ENCODE results near the gene ACP3.

The ACP3 gene

GRCh38 chr3:132378048-132378762, 61.0 kb downstream of the ACP3 start:
- no peak overlapping the region for H3K4me3 ChIP-seq (ENCODE audit: low read depth, low read length)
- peak; percentile 64 for DNase-seq (ENCODE audit: low read depth)
- TF ChIP-seq CTCF (IDR thresholded peaks at IDR 0.05; ENCODE audit: insufficient read depth, low read depth, low read length, missing control alignments) = no peak

- H3K4me3 ChIP-seq (ENCODE audit: low read depth, low read length) = no peak overlapping the region
- TF ChIP-seq CTCF (IDR thresholded peaks at IDR 0.05; ENCODE audit: insufficient read depth, low read depth, low read length, missing control alignments) = no peak
- no peak for DNase-seq (ENCODE audit: low read depth)
Measured at GRCh38 chr3:132378846-132379245, 61.6 kb downstream of the ACP3 start.

- no peak for TF ChIP-seq CTCF (IDR thresholded peaks at IDR 0.05; ENCODE audit: insufficient read depth, low read depth, low read length, missing control alignments)
- DNase-seq (ENCODE audit: low read depth) = peak; percentile 25
- H3K4me3 ChIP-seq (ENCODE audit: low read depth, low read length) = no peak overlapping the region
Measured at GRCh38 chr3:132380920-132381319, 63.7 kb downstream of the ACP3 start.

DNA sequence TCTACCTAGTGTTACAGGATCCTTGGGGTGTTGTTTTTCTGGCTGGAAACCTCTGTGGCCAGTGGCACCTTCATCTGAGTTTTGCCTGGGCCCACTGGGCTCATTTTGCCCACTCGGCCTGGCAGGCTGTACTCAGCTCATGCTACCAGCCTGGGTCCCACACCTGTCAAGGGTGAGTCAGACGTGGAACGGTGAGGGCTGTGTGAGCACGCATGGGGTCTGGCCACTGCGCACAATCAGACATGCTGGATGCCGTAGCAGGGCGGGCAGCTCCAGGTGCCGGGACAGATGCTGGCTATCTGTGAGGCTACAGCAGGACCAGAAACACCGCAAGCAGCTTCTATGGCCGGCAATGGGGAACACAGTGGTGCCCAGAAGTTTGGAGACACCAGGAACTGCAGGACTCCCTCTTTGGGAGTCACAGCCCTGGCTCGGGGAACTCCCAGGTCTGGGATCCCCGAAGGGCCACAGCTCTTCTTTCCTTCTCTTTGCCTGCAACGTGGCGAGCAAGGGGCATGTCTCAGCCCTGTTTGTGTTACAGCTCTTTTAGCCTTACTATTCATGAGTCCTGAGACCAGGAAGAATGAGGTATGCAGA, 64.2 kb downstream of the ACP3 start:
- H3K4me3 ChIP-seq (ENCODE audit: low read depth, low read length) = no peak overlapping the region
- no peak for TF ChIP-seq CTCF (IDR thresholded peaks at IDR 0.05; ENCODE audit: insufficient read depth, low read depth, low read length, missing control alignments)
- DNase-seq (ENCODE audit: low read depth) = peak; percentile 61

- no peak for TF ChIP-seq CTCF (IDR thresholded peaks at IDR 0.05; ENCODE audit: insufficient read depth, low read depth, low read length, missing control alignments)
- no peak for DNase-seq (ENCODE audit: low read depth)
- H3K4me3 ChIP-seq (ENCODE audit: low read depth, low read length) = no peak overlapping the region
Measured at GRCh38 chr3:132382267-132382666, 65.1 kb downstream of the ACP3 start.

DNA sequence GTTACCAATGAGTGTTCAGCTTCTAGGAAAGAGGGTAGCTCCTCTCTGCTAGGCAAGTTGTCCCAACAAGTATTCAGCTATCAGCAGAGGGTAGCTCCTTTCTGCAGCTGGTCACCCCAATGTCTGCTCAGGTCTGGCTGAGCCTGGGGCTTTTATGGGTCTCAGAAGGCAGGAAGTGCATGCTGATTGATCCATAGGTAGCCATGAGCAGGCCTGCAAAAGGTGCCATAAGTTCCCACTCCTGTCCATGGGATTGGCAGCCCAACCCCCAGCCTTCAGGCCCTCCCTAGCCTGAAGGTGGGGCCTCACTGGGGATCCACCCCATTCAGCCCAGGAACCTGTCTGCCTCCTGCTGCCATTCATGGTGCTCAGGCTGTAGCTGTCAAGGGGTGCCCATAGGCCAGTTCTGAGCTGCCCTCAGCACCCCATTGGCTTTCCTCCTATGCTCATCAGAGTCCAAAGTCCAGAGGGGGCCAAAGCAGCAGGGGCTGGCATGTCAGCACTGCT, 65.5 kb downstream of the ACP3 start:
- DNase-seq (ENCODE audit: low read depth) = no peak
- TF ChIP-seq CTCF (IDR thresholded peaks at IDR 0.05; ENCODE audit: insufficient read depth, low read depth, low read length, missing control alignments) = no peak

More for the DNA sequence above, 65.5 kb downstream of the ACP3 start:
- no peak overlapping the region for H3K4me3 ChIP-seq (ENCODE audit: low read depth, low read length)

Data from GM12865 (cell line).